HG02970 (cell line): ENCODE data around the gene VPS33B.
"Not testable (repeated sequence)": the region's sequence is repeated elsewhere in the genome, so short reads cannot be mapped to it uniquely, and the experiment has no call there.

ENCODE experiments used
- ATAC-seq: cut with Tn5 transposase; IDR thresholded peaks from one replicate; pipeline ENCODE4 v1.9.1; 2021; ENCODE audit warnings: mild to moderate bottlenecking, moderate library complexity, moderate number of reproducible peaks; ENCODE audit not compliant: unreplicated experiment, low FRiP score

The VPS33B gene

DNA sequence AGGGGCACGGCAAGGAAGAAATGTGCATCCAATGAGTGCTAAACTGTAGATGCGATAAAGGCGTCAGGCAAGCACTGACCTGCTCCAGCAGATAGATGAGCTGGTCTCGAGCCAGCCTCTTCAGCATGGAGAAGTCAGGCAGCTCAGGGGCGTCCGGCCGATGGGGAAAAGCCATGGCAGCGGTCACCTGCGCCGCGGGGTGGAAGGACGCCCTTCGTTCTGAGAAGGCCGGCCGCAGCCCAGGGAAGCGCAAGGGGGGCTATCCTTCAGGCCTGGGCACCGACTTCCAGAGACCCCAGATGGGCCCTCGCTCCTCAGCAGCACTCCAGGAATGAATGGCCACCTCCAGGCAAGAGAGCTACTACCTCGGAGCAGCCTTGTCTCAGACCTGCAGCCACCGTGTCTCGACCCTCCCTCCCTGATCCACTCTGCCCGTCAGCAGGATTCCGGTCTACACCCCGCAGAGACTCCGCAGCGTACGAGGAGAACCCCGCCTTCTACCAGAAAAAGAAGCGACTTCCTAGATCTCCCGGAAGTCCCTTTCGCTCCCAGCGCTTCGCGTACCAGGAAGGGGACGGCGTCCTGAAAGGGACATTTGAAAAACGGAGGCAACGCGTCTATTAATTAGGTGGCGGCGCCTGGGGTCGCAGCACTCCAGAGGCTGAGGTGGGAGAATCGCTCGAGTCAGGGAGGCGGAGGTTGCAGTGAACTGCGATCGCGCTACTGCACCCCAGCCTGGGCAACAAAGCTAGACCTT is at the start of gene VPS33B:
Gene VPS33B, minus strand, starts transcription at position 520 of the 757 bp plus-strand sequence. Its CDS starts 345 bp downstream, at position 175.
- ATAC-seq: no peak

DNA sequence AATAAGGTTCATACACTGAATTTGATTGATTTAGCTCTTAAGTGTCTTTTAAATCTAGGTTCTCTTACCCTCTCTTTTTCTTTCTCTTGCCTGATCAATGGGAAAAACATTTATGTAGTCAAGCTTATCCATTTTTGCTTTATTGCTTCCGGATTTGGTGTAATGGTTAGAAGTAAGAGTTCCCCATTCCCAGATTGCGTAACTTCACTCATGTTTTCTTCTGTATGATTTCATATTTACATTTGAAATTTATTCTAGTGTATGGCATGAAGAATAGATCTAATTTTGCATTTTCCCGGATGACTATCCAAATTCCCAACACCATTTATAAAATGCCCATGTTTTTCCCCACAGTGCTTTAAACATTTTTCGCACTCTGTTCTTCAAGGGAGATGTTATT is 49.8 kb upstream of the VPS33B start:
- ATAC-seq: no peak

DNA sequence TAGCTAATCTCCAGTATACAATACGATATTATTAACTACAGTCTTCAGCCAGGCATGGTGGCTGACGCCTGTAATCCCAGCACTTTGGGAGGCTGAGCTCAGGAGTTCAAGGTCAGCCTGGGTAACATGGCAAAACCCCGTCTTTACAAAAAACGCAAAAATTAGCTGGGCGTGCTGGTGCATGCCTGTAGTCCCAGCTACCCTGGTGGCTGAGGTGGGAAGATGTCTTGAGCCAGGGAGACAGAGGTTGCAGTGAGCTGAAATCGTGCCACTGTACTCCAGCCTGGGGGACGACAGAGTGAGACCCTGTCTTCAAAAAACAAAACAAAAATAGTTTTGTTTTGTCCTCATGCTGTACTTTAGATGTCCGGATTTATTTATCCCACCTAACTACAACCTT is 48.5 kb upstream of the VPS33B start:
- ATAC-seq: no peak

DNA sequence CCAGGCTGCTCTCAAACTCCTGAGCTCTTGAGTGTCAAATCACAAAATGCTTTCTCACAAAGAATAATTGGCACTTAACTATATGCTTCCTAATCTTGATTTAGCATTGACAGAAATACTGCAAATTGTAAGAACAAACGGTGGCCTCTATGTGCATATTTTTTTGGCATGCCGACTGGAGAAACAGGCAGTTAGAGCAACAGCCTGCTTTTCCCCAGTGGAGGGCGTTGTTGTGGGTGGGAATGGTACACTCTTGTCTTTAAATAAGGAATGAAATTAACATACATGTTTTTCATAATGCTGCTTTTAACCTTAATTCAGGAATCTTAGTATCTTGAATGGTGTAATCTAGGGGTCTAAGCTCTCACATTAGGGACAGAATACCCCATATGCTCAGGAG is 46.6 kb upstream of the VPS33B start:
- ATAC-seq: no peak

DNA sequence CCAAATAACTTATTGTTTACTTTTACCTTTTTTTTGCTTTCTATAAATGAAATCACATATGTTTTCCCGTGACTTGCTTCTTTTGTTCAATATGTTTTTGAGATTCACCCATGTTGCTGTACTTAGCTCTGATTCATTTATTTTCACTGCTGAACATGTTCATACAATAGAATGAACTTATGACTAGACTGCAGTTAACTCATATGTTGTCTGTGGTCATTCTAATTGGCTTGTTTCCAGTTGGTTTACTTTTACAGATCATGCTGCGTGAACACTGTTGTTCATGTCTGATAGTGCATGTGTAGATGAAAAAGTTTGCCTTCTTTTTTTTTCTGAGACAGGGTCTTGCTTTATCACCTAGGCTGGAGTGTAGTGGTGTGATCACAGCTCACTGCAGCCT is 46.0 kb upstream of the VPS33B start:
- ATAC-seq: no peak

DNA sequence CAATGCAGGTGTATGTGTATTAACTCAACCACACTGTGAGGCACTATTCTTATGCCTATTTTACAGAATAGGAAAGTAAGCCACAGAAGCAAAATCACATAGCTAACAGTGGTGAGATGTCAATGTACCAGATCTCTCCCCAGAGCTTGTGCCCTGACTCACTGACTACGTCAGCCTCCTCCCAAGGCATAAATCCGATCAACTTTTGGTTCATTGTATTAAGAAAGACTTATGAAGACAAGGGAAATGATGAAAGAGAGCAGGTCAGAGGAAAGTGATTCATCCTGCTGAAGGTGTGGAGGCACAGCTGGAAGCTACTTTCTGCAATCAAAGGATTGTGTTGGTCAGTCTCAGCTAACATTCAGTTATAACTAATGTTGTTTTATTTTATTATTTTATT is 44.6 kb upstream of the VPS33B start:
- ATAC-seq: no peak

DNA sequence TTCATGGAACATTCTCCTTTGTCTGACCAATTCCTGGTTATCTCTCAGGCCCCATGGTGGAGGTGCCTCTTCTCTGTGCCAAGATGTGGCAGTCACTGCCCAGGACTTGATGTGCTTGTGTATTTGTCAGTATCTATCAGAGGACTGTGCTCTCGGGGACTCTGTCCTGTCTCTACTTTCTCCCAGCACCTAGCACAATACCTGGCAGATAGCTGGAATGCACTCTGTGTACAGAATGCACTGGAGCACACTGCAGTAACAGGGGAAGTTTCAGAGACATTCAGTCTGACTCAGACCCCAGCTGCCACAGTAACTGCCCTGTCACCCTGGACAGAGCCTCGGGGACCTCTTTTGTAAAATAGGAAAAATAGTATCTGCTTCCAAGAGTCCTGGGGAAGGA is 43.1 kb upstream of the VPS33B start:
- ATAC-seq: no peak

DNA sequence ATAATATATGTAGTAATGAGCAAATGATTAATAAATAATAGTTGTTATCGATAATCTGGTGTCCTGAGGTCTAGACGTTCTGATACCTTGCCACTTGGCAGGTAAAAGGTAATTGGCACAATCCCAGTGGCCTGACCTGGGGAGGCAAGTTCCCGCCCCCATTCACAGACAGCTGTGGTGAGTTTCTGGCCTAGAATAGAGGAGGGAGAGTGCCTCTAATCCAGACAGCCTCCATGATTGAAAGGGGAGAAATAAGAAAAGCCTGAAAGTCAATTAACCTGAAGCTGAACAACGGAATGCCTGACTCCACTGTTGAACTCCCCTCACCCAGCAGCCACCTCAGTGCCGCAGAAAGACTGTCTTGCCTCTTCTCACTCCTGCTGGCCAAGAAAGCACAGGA is 39.6 kb upstream of the VPS33B start:
- ATAC-seq: no peak

DNA sequence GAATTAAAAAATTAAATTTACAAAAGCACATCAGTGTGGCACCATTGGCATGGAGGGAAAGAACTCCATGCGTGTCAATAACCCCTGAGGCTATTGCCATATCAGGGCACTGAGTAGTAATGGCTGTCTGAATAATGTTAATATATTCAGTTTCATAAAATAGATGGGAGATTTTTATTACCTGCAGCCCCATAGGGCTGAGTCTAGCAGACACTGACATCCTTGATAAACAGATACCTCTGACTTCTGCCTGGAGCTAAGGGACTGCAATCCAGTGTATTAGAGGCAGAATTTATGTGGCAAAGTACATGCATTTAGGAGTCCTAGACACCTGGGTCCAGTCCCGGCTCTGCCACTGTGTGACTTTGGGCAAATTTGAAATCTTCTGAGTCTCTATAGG is 38.8 kb upstream of the VPS33B start:
- ATAC-seq: no peak

DNA sequence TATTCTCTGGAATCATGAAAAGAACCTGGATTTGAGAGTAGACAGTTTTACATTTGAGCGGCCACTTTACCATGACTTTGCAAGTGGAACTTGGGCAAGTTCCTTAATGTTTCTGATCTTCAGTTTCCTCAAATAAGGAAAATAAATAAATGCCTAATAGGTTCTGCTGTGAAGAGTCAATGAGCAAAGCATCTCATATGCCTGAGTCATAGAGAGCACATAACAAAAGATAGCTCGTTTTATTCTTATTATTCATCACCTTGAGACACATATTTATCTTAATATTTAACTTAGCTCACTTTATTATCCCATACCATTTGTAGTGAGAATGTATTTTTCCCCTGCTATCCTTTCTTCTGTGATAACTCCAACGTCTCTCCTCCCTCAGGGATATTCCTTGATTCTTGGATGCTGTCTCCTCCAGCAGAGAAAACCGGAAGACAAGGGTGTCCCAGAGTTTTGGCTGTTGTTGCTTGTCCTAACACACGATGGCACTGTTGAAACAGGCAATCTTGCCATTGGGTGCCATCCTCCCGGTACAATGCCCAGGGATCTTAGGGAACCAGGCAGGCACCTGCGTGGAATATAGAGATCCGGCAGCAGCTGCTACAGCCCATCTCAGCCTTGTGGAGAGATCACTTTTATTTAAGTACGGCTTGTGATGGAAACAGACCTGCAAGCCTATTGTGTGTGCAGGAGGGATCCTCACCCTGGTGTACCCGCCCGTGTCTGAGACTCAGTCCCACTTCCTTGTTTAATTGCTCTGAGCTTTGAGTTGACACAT is 33.3 kb upstream of the VPS33B start:
- no peak for ATAC-seq

DNA sequence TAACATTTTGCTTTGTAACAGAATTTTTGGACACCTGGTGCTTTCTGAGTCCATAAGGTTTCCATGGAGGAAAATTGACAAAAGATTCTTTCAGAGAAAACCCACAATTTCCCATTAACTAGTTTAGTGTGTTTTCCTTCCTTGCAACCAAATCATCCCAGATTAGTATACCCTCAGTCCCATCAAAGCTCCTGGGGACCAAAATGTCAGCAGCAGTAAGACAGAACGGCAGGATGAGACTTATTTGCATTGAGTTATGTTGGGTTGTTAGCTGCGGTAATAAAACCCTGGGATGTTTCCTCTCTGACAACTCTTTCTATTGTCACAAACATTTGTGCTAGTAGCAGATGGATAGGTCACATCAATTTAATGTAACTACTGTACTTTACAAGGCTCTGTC is 32.4 kb upstream of the VPS33B start:
- ATAC-seq: no peak

DNA sequence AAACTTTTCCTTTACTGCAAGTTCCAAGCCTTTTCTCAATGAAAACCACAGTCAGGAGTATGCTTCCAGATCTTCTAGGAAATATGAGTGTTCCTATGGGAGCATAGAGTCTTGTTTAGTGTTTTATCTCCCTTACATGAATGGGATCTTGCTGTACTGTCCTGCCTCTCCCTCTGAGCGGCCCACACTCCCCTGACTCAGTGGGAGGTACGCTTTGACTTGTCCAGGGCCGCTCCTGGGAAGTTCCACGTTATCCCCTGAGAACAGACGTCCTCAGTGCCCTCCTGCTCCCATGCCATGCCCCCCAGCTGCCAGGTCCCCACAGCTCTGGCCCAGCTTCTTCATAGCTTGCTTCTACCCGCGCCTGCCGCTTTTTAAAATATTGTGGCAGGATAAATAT is 28.9 kb upstream of the VPS33B start:
- no peak for ATAC-seq

DNA sequence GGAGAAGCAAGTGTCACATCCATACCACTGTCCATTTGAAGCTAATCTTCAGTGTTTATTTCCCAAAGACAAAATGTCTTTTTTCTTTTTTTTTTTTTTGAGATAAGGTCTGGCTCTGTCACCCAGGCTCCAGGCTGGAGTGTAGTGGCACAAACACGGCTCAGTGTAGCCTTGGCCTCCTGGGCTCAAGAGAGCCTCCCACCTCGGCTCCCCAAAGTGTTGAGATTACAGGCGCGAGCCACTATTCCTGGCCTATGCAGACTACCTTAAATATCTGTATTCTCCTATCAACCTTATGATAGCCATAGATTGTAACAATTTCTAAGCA is 27.7 kb upstream of the VPS33B start:
- no peak for ATAC-seq

DNA sequence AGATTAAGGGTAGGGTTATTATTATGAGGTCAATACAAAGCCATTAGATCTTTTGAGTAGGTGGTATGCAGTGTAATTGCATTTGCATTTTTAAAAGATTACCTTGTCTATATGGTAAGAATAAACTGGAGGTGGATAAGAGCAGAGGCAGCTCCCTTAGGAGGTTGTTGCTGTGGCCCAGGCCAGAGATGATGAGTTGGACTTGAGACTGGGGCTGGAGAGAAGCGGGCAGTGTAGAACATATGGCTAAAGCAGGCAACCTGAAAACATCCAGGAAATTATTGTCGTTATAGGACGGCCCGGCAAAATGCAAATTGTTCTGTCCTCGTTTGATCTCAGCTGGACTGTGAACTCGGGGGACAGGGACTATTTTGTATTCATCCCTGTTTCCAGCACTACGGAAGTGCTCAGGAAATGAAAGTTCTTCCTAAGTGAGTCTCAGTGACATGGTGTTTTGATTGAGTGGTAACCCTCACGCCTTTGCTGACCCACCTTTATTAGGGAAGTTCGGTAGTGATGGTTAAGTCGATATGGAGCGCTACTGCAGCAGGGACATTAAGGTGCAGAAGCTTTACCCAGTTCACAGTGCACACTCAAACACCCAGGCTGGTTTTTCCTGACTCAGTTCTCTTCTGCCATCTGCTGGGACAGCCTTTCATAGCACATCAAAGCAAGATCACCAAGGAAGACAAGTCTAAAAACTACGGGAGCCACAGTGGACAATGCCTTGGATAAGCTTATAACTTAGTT is 27.2 kb upstream of the VPS33B start:
- ATAC-seq: no peak

DNA sequence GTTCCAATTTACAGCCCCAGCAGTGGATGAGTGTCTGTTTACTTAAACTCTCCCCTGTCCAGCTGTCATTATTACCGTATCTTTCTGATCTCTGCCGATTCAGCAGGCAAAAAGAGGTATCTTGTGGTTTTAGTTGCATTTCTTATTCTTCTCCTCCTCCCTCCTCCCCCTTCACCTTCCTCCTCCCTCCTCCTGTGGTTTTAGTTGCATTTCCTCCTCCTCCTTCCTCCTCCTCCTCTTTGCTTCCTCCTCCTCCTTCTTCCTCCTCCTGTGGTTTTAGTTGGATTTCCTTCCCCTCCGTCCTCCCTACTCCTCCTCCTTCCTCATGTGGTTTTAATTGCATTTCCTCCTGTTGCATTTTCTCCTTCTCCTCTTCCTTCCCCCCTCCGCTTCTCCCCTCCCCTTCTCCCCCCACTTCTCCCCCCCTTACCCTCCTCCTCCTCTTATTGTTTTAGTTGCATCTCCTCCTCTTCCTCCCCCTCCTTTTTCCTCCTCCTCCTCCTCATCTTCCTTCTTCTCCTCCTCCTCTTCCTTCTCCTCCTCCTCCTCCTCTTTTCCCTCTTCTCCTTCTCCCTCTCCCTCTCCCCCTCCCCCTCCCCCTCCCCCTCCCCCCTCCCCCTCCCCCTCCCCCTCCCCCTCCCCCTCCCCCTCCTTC is 25.3 kb upstream of the VPS33B start:
- no peak for ATAC-seq

DNA sequence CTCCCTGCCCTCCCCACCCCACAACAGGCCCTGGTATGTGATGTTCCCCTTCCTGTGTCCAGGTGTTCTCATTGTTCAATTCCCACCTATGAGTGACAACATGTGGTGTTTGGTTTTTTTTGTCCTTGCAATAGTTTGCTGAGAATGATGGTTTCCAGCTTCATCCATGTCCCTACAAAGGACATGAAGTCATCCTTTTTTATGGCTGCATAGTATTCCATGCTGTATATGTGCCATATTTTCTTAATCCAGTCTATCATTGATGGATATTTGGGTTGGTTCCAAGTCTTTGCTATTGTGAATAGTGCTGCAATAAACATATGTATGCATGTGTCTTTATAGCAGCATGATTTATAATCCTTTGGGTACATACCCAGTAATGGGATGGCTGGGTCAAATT is 23.7 kb upstream of the VPS33B start:
- not testable (repeated sequence) for ATAC-seq

DNA sequence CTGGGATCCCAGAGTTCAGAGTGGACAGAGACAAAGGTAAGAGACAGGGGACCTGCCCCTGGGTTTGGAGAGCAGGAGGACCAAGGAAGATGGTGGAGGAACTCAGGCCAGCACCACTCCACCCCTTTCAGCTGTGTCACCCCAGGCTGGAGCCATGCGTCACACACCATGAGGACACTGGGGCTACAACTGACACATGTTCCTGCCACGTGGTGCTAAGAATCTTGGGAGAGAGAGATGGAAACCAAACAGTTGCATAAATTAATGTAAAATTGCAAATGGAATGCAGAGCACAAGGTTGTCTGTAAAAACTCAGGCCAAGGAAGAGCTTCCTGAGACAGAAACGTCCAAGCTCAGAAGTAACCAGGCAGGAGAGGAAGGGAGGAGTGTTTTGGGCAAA is 22.7 kb upstream of the VPS33B start:
- ATAC-seq: no peak

DNA sequence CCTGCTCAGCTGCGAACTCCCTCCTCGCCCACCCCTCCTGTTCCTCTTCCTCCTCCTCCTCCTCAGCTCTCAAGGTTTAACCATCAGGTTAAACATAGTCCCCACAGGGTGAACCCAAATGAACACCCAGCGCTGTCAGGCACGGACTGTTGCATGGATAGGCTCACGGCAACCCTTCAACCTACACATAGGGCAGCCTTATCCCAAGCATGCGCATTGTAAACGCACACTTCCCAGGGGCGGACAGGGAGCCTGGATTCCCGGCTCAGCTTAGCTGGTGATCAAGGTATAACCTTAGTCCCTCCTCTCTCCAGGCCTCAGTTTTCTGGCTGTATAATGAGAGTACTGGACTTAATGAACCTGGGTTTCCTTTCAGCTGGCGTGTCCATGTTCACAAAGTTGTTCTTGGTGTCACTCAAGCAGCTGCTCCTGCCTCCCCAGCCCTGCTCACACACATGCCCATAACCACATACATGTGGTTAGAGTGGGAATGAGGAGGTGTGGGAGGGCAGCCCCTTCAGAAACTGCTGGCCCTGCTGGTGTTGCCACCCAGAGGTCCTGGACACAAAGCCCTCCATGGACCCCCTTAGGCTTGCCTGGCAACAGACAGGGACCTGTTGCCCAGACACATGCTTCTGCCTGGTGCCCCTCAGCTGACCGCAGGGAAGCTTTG is 20.9 kb upstream of the VPS33B start:
- ATAC-seq: no peak

DNA sequence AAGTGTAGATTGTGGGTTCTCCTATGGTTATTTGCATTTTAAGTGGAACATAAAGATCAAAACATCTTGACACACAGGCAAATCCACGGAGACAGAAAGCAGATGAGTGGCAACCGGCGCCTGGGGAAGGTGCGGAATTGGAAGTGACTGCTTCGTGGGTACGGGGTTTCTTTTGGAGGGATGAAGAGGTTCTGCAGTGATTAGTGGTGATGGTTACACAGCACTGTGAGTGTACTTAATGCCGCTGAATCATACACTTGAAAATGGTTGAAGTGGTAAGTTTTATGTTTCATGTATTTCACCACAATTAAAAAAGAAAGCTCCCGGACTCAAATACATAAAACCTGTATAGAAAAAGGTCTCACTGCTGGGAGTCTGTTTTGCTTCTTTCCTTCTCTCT is 18.5 kb upstream of the VPS33B start:
- ATAC-seq: no peak

DNA sequence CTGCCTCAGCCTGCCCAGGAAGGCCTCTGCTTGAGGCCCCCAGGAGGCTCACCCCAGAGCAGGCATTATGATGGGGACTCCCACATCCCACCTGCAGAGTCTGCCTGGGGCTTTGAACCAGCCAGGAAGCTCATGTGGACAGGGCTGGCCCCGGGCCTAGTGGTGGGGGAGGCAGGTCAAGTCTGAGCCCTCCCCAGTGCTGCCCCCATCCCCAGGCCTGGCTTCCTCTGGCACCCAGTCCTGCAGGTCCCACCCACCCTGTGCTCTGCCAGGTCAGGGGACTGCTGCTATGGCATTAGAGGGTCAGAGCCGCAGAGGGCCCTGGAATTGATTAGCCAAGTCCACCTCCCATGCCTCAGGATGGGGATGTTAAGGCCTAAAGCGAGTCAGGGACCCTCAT is 17.6 kb upstream of the VPS33B start:
- ATAC-seq: no peak
